HEK293 (cell line): ENCODE measurements around the gene SCFD1.

Experiments used
- ZNF121 ChIP-seq: fragments of 450-650 bp; formaldehyde crosslinking; IDR thresholded peaks from 2 replicates; pipeline ENCODE4 v1.5.1; 2016; ENCODE audit warnings: missing biosample characterization, missing genetic modification characterization
- TF ChIP-seq, protein P1 (sequence below): fragments of 450-650 bp; formaldehyde crosslinking; IDR thresholded peaks from 2 replicates; pipeline ENCODE4 v1.5.1; 2016; ENCODE audit warnings: missing biosample characterization, missing genetic modification characterization

DNA sequence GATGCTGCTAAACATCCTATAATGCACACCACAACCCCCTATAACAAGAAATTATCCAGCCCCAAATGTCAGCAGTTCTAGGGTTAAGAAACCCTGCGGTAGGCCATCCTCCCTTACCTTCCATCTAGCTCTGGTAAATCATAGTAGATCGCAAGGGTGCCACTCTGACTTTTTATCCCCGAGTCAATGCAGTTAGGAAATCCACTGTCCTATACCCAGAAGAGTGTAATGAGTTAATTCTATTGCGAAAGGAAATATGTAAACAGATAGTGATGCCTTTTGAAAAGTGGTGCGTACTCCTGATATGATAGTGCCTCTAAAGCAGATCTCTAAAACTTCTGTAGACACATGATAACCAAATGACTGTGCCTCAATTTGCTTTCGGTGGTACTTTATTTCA is 29.8 kb downstream of the SCFD1 start:
- TF ChIP-seq ZNF121: no peak
- TF ChIP-seq, protein P1, sequence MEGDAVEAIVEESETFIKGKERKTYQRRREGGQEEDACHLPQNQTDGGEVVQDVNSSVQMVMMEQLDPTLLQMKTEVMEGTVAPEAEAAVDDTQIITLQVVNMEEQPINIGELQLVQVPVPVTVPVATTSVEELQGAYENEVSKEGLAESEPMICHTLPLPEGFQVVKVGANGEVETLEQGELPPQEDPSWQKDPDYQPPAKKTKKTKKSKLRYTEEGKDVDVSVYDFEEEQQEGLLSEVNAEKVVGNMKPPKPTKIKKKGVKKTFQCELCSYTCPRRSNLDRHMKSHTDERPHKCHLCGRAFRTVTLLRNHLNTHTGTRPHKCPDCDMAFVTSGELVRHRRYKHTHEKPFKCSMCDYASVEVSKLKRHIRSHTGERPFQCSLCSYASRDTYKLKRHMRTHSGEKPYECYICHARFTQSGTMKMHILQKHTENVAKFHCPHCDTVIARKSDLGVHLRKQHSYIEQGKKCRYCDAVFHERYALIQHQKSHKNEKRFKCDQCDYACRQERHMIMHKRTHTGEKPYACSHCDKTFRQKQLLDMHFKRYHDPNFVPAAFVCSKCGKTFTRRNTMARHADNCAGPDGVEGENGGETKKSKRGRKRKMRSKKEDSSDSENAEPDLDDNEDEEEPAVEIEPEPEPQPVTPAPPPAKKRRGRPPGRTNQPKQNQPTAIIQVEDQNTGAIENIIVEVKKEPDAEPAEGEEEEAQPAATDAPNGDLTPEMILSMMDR (tag by site-specific recombination): no peak
